Suprapubic skin (tissue), 3 donors: ENCODE measurements around the gene RSPO1.

ENCODE experiments used
- POLR2A ChIP-seq, 2 donors: fragments of 450-650 bp; IDR thresholded peaks; one replicate each; pipeline ENCODE4 v1.6.1; 2017; ENCODE audit warnings: antibody characterized with exemption in 2 of 2, mild to moderate bottlenecking in 2 of 2, moderate library complexity in 2 of 2
- TF ChIP-seq, protein P1 (sequence below), 2 donors: fragments of 200-600 bp in 1 of 2; fragments of 450-650 bp in 1 of 2; sonication (generic) in 1 of 2; IDR thresholded peaks; one replicate each; pipeline ENCODE4 v1.5.1; 2016 to 2019; ENCODE audit warnings: antibody characterized with exemption in 2 of 2, mild to moderate bottlenecking in 1 of 2, moderate library complexity in 1 of 2

DNA sequence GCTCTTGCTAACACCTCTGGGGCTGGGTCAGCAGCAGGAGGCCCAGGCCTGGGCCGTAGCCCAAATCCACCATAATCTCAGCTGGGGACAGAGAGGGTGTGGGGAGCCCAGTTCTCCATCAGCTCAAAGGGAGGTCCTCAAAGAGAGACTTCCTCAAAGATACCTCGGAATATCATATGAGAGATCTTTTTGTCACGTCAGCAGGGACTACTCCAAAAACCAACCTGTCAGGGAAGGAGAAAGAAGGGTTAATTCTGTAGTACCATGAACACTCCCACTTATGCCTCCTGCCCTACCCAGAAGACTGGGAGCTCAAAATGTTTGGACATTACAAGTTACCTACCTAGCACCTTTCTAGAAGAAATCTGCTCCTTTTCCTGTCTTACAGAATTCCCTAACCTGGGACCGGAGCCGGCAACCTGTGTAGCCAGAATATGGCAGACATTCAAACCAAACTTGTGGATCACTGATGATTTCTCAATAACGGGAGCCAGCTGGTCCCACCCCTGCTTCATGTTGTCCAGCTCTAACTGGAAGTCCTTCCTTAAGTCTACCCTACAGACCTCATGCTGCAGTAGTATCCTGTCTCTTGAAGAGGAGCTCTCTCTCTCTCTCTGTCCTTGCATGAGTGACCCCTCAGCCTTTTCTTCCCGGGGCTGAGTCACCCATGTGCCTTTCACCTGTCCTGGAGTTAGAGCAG, 4.8 kb downstream of the RSPO1 start:
- TF ChIP-seq, protein P1, sequence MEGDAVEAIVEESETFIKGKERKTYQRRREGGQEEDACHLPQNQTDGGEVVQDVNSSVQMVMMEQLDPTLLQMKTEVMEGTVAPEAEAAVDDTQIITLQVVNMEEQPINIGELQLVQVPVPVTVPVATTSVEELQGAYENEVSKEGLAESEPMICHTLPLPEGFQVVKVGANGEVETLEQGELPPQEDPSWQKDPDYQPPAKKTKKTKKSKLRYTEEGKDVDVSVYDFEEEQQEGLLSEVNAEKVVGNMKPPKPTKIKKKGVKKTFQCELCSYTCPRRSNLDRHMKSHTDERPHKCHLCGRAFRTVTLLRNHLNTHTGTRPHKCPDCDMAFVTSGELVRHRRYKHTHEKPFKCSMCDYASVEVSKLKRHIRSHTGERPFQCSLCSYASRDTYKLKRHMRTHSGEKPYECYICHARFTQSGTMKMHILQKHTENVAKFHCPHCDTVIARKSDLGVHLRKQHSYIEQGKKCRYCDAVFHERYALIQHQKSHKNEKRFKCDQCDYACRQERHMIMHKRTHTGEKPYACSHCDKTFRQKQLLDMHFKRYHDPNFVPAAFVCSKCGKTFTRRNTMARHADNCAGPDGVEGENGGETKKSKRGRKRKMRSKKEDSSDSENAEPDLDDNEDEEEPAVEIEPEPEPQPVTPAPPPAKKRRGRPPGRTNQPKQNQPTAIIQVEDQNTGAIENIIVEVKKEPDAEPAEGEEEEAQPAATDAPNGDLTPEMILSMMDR (IDR thresholded peaks at IDR 0.05): no peak
- TF ChIP-seq POLR2A (IDR thresholded peaks at IDR 0.05): no peak
